Activated T-cell treated with anti-CD3 and anti-CD28 coated beads, Interleukin-2, amount 50 U/mL, for 1 hour (primary cell): ENCODE results near the gene SLC25A19.
"Not testable (repeated sequence)": the region's sequence is repeated elsewhere in the genome, so short reads cannot be mapped to it uniquely, and the experiment has no call there.

Experiments
- DNase-seq: peaks from one replicate; pipeline ENCODE4 v3.0.0-alpha.2; 2020

SLC25A19 gene

DNA sequence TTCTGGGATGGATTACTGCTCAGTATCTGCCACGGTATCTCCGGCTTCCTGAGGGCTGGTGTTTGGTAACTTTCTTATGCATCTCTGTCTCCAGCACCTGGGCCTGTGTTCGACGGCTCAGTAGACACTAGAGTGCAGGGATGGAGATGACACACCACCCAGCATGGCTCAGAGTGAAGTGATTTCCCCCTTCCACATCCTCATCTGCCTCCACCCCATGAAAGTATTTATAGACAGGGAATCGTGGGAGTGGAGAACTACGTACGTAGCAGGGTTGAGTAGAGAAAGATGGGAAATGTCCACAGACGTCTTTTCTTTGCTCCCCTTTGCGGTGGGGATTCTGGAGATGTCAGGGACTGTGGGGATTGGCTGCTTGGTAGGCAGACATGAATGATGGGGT, 11.8 kb upstream of the SLC25A19 start:
- no peak for DNase-seq

DNA sequence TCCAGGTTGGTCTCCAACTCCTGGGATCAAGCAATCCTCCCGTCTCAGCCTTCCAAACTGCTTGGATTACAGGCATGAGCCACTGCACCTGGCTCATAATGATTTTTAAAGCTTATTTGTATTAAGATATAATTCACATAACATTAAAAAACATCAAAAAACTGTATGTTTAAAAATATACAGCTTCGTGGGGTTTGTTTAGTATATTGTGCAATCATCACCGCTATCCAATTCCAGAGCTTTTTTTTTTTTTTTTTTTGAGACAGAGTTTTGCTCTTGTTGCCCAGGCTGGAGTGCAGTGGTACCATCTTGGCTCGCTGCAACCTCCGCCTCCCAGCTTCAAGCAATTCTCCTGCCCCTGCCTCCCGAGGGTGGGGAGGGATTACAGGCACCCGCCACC, 11.0 kb upstream of the SLC25A19 start:
- no peak for DNase-seq

DNA sequence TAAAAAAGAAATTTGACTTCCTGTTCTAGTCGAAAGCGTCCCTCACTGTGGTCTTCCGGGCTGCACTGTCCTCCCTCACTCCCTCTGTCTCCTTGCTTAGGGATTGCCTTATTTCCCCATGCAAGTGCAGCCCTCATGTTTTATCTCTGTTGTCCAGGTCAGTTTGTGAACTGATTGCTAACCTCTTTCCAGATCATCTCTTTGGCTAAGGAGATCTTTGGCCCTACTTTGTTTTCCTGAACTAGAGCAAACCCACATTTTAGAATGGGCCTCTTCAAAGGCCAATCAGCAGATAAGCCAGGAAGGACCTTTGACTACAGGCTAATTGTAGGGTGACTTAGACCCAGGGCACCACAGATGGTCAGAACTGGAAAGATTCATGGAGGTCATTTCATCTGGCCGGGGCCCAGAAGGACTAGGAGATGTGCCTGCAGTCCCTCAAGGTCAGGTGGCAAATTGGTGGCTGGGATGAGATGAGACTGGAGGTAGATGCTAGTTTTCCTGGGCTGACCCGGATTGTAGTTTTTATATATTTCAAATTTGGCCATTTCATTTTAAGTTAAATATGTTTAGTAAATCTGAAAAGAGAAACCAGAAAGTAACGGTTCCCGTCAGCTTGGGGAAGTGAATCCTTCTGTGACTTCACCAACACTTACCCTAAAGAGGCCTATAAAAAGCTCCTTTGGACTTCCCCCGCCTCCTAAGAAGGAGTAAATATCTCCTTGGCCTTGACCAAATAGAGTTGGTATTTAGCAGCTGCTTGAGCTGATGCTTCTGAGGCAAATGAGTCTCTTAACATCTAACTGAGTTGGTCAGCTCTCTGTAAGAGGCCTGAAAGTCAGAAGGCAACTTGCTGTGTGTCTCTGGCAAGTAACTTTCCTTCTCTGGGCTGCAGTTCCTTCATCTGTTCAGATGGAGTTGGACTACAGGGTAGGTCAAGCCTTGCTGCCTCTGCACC, 6.2 kb upstream of the SLC25A19 start:
- DNase-seq, result no peak

DNA sequence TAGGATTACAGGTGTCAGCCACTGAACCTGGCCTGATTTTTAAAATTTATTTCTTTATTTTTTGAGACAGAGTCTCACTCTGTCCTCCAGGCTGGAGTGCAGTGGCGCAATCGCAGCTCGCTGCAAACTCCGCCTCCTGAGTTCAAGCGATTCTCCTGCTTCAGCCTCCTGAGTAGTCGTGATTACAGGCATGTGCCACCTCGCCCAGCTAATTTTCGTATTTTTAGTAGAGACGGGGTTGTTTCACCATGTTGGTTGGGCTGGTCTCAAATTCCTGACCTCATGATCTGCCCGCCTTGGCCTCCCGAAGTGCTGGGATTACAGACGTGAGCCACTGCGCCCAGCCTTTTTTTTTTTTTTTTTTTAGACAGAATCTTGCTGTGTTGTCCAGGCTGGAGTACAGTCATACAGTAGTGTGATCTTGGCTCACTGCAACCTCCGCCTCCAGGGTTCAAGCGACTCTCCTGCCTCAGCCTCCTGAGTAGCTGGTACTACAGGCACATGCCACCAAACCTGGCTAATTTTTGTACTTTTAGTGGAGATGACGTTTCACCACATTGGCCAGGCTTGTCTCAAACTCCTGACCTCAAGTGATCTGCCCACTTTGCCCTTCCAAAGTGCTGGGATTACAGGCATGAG, 3.7 kb upstream of the SLC25A19 start:
- not testable (repeated sequence) for DNase-seq

DNA sequence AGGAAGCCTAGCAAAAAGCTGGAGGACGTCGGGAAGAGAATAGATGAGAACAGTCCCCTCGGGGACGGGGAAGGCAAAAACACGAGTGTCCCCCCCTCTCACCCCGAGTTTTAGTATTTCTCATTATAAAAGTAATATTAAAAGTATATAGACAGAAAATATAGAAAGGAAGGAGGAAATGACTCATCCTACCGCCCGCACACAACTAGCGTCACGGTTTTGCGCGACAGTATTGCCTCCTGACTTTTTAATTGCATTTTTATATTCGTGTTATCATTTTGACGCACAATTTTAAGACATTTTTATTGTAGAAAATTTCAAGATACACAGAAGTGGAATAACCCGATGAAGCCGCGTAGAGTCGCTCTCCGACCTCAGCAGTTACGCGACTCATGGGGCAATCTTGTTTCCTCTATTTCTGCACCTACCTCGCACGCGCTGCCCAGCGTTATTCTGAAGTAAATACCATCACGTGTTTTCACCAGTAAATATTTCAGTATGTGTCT, 652 bp upstream of the SLC25A19 start:
- DNase-seq, result no peak

DNA sequence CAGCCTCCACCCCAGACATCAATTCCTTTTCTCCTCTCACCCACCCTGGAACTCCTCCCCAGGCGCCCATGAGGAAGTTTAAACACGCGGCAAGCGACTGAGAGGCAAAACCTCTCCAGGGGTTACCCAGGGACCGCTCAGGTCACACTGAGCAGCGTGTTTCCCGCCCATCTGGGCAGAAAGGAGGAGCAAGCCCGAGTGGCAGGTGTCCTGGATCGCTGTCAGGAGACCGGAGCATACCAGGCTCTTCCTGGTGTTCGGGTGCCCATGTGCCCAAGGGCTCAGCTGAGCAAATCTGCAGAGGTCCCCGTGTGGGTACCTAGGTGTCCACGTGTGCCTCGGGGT, 491 bp downstream of the SLC25A19 start:
- DNase-seq, result no peak

DNA sequence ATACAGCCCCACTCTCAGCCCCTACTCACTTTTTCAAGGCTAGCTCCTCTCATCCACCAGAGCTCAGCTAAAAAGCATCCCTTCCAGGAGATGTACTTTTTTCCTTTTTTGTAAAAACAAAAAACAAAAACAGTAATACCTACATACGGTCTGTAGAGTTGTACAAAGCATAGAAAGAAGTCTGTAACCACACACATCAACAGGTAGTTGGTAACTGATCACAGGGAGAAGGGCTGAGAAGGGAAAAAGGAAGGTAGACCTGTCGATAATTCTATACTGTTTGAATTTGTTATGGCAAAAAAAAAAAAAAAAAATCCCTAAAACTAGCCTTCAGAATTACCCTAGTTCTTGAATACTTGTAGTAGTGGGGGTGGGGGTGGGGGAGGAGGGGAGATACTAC, 874 bp downstream of the SLC25A19 start:
- no peak for DNase-seq

DNA sequence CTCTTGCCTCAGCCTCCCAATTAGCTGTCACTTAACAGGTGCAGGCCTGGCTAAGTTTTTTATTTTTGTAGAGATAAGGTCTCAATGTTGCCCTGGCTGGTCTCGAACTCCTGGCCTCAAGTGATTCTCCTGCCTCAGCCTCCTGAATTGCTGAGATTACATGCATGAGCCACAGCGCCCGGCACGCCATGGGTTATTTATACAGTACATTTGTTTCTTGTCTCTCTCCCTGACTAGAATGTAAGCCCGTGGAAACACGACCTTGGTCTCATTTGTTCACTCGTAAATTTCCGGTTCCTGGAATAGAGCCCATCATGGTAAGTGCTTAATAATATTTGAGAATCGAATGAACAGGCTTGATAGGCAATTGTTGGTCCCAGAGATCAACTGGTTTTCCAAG, 2.0 kb downstream of the SLC25A19 start:
- no peak for DNase-seq

DNA sequence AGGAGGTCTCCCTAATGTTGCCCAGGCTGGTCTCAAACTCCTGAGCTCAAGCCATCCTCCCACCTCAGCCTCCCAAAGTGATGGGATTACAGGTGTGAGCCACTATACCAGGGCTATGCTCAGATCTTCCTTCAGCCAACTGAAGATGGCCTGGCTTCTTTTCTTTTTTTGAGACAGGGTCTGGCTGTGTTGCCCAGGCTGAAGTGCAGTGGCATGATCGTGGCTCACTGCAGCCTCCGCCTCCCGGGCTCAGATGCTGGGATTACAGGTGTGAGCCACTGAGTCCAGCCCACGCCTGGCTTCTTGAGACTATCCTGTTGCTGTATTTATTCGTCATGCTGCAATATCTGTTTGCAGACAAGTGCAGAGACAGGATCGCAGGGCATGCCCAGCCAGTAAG, 4.1 kb downstream of the SLC25A19 start:
- no peak for DNase-seq

DNA sequence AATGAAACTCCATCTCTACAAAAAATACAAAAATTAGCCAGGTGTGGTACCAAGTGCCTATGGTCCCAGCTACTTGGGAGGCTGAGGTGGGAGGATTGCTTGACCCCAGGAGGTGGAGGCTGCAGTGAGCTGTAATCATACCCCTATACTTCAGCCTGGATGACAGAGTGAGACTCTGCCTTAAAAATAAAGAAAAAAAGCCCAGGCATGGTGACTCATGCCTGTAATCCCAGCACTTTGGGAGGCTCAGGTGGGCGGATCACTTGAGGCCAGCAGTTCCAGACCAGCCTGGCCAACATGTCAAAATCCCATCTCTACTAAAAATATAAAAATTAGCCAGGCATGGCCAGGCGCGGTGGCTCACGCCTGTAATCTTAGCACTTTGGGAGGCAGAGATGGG, 9.0 kb downstream of the SLC25A19 start:
- not testable (repeated sequence) for DNase-seq

DNA sequence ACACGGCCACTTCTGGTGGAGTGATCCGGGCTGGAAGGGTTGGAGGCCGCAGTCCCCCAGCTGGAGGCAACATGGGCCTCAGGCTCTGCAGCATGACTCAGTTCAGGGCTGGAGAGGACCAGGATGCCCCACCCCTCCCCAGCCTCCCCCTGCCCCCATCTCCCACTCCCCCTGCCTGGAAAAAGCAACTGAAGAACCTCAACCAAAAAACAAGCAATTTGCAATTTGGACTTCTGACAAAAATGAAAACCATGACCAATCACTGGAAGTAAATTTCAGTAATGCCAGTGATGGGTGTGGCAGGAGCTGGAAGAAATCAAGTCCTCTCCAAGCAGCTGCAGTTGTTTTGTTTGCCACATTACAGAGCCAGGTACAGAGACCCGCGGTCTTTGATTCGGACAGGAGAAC, 11.6 kb downstream of the SLC25A19 start:
- no peak for DNase-seq

DNA sequence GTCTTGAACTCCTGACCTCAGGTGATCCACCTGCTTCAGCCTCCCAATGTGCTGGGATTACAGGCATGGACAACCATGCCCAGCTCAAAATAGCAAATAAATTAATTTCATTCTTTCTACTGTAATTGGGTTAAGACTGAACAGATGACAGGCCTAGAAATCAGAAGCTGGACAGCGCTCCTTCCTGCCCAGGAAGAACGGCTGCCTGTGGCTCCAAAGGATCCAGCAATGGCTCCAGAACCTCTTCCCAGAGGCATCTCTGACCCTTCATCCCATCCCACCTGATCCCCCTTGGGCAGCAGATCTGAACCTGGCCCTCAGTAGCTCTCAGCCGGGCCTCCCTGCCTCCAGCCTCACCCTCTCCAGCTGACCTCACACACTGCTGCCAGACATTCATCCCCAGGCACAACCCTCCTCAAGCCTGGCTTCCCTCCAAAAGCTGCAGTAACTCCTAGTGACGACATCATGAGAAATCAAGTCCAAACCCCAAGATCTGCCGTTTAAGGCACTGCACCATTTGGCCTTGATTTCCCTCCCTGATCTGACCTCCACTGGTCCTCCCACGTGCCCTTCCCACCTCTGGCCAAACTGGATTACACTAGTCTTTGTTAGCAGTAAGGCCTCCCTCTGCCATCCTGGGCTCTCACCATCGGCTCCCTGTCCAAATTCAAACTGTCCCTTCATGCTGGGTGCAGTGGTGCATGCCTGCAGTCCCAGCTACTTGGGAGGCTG, 15.1 kb downstream of the SLC25A19 start:
- DNase-seq, result no peak

DNA sequence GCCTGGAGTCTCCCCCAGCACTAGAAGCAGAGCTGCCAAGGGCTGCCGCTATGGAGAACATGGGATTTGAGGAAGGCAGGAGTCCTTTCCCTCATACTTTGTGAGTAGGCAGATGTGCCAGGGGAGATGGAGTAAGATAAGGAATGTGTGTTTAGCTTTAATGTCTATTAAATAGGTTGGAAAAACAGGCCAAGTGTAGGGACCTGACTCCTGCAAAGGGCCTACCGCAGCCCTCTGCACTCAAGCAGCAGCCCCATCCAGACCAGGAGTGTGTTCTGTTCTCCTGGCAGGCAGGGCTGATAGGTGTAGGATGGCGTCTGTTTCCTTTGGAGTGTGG, 16.4 kb downstream of the SLC25A19 start:
- no peak for DNase-seq

DNA sequence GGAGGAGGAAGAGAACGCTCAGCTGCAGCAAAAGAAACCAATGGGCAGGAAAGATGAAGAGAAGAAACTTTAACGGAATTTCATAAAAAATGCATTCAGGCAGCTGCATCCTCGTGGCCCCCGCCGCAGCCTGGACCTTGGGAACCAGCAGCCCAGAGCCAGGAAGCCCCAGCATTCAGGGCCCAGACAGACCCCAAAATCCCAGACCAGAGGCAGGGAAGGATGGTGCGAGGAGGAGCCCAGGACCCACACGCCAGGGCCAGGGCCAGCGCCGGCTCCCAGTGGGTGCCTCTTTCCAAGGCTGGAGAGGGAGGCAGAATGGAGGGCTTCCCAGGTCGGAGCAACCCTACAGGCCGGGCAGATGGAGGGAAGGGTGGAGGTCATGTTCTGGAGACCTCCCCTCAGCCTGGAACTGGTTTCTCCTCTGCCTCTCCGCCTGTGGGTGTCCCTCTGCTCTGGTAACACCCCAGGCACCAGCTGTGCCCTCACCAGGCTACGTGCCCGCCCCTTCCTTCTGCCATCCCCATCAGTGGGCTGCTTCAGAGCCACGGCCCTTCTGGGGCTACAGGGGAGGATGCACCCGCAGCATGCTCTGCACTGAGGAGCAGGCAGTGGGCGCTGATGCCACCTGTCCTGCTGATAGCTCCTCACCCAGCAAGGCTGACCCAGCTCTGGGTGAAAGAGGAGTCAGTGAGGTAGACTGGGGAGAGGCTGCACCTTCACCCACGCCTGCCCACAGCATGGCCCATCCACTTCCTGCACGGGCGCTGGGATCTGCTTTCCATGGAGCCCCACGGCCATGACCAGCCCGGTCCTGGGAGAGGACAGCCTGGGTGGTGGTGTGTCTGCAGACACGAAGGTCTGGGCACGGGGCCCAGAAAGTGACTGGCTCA, 17.0 kb downstream of the SLC25A19 start:
- peak; percentile 34 for DNase-seq

DNA sequence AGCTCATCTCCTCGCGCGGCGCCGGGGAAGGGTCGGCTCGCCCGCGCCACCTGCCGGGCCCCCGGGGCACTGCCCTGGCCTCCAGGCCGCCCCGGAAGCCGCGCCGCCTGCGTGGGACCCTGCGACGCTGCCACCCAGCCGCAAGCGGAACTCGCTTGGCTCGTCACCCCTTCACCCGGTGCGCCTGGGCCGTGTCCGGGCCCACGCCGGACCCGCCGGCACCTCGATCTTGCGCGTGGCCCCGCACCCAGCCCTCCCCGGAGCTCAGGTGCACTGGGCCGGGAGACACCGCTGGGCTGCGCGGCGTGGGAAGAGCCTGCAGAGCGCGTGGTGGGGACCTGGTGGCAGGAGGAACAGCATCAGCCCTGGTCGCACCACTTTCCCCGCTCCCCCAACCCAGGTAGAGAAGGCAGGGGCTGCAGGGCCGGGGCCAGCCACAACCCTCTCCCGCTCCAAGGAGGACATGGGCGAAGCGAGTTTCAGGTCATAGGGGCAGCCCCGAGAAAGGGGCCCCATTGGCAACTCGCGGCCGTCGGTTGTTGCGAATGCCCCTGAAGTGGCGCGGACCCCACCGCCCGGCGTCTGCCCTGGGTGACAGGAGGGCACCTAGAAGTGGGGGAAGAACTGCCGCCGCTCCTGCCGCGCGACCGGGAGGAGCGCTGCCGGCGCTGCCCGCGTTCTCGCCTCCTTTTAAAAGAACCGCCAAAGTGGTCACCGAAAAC, 17.8 kb downstream of the SLC25A19 start:
- DNase-seq, result peak; percentile 93

DNA sequence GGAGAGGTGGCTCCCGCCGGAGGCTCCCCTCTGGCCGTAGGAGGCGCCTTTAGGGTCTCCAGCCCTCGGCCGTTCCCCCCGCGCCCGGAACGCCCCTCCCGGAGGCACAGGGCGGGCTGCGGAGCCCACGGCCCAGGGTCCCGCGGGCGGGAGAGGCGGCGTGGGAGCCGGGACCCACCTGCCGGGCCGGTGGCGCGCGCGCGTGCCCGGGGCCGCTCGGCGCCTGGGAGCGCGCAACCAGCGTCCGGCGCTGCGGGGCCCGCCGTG, 18.3 kb downstream of the SLC25A19 start, which contains the start of gene MIF4GD:
TSS of gene MIF4GD (minus strand) at position 266 of the 267 bp plus-strand sequence. CDS start 1,036 bp downstream, outside the sequence.
- no peak for DNase-seq

DNA sequence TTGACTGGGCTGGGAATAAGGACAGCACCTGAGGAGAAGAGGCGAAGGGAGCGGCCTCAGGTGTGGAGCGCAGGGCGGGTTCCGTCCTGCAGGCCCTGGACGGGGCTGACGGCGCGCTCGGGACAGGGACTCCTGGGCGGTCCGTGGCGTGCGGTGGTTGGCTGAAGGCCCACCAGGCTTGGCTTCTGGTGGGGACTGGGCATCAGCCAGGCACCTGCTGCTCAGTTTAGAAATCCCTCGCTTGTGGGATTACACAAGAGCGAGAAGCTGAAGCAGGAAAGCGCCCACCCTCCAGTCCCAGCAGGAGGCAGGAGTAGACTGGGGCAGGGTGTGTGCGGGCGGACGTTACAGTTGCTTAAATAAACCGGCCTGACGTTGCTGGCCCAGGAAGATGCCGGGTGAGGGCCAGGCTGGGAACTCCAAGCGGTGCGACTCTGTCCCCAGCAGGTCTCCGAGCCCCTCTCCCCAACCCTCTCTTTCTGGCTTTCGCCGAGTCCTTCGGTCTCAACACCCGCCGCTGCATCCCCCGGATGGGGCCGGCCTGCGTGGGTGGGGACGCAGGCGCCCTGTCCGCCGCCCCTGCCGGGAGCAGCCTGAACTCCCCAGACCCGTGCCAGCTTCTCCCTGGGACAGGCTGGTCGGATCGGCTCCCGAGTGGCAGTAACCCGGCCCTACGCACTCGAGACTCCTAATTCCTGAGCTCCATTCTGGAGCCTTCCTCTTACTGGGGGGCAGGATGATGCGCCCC, 18.8 kb downstream of the SLC25A19 start:
- DNase-seq, result no peak

DNA sequence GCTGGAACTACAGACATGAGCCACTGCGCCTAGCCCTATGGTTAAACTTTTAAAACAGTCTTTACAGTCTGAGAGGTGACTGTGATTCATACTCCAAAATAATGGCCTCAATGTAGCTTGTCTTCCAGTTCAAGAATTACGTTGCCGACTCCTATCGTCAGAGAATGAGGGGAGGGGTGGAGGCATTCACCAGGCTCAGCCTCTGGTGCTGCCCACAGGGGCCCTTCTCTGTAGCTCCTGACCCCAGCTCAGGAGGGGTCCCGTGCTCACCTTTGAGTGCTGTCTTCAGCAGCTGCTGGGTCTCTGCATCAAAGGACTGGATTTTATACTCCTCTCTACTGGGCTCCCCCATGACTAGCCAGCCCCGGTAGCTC, 19.4 kb downstream of the SLC25A19 start:
- DNase-seq, result peak; percentile 30

DNA sequence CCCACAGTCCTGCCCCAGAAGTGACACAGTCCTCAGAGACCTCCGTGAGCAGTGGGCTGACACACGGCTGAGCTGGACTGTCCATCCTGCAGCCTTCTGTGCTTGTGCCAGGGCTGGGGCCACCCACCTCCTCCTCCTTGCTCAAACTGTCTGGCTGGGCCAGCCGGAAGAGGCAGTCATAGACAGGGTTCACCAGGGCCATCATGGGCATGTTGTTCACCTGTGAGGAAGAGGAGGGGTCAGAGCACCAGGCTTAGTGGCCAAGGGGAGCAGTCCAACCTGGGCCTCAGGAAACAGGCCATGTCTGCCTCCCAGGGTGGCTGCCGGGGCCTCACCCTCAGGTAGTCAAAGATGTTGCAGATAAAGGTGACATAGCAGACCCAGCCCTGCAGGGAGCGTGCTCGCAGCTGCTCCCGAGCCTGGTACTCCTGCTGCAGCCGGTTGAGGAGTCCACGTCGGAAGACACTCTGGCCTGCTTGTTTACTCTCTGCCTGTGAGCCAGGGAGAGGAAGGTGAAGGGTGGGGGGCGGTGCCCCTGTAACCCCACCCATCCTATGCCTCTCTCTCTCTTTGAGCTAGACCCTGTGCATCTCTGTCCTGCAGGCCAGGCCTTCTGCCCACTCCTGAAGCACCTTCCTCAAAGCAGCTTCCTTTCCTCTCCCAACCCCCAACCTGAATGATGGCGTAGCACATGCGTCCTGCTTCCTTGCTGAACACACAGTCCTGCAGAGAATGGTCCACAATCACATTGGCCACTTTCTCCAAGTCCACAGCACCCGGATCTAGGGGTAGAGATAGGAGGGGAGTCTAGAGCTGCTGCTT, 21.6 kb downstream of the SLC25A19 start:
- DNase-seq, result no peak

DNA sequence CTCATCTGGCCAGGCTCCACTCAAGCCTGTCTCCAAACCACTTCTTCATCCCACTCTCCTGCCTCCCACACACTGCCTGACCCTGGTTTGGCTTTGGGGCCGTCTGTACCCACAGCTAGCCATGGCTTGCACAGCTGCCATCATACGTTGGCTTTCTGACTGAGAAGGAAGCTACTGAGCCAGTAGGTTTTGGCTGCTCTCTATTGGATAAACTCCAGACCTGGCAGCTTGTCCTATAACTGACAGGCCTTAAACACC, 22.2 kb downstream of the SLC25A19 start:
- DNase-seq, result no peak
